Astrocyte (in vitro differentiated cells and primary cell): ENCODE data around the gene CCDC34.
"Not testable (repeated sequence)": the region's sequence is repeated elsewhere in the genome, so short reads cannot be mapped to it uniquely, and the experiment has no call there.

Experiments
- CTCF ChIP-seq: IDR thresholded peaks from 2 replicates; pipeline ENCODE4 v1.5.1; 2011; ENCODE audit warnings: low read depth, mild to moderate bottlenecking, inconsistent platforms, low read length, moderate library complexity; ENCODE audit not compliant: insufficient read depth
- EZH2 ChIP-seq: IDR thresholded peaks from 2 replicates; pipeline ENCODE4 v1.6.1; 2012; ENCODE audit warnings: mild to moderate bottlenecking, low read length, inconsistent platforms; ENCODE audit not compliant: insufficient read depth

GRCh38 chr11:27322196-27322595 lies 40.8 kb downstream of the CCDC34 start:
- TF ChIP-seq CTCF, EZH2: not testable (repeated sequence)
